Measurements from ENCODE around the gene HOGA1. TPM values are rescaled to one million over a fixed set of nuclear protein-coding genes. Genes with fewer than 3 reads are reported as not detected.
"Not testable (repeated sequence)": the region's sequence is repeated elsewhere in the genome, so short reads cannot be mapped to it uniquely, and the experiment has no call there.

The HOGA1 gene
- total RNA-seq, 1 experiment from 2014 or later, result 4.4 TPM

GRCh38 chr10:97635577-97635976 is 51.4 kb downstream of the HOGA1 start:
- H2AFZ ChIP-seq, result no peak overlapping the region
- H3K79me2 ChIP-seq (ENCODE audit: low read depth), result 0 out of 2 replicates have a peak, but pooled peaks cover 4% of the 10 kb centered on the region
- CTCF ChIA-PET, result no interaction called here
- intact Hi-C loops (cut with micrococcal nuclease; ENCODE audit: unreplicated experiment), result no loop called here
- no peak overlapping the region for H3K4me2 ChIP-seq
- H3K27ac ChIP-seq, result no peak overlapping the region
- H3K9me3 ChIP-seq (ENCODE audit: insufficient read depth, low read depth), result no peaks in the 10 kb centered on the region
- H3F3A ChIP-seq (ENCODE audit: insufficient read depth, low read depth), result peaks cover 5% of the 10 kb centered on the region; the same call in 1 of the 2 replicates
- TF ChIP-seq CTCF (conservative IDR thresholded peaks at IDR 0.05) (no peak), EZH2 (IDR thresholded peaks at IDR 0.05; ENCODE audit: low read depth) (no peak)
- no peaks in the 10 kb centered on the region for H3K27me3 ChIP-seq (ENCODE audit: insufficient read depth, low read depth)
- H3K36me3 ChIP-seq (ENCODE audit: low read depth), result no peaks in the 10 kb centered on the region
- no peaks in the 10 kb centered on the region for H3K9me2 ChIP-seq (ENCODE audit: insufficient read depth)
- no peaks in the 10 kb centered on the region; the same call in 1 of the 2 replicates for H3K4me1 ChIP-seq (replicated peaks; ENCODE audit: insufficient read depth)
- no peak overlapping the region for H3K4me3 ChIP-seq
- POLR2A ChIA-PET (ENCODE audit: unreplicated experiment), result no interaction called here
- DNase-seq, result no peak
- H4K20me1 ChIP-seq (ENCODE audit: insufficient read depth), result no peaks in the 10 kb centered on the region
- BruUV-seq (replicated peaks), result no TSS peak

GRCh38 chr10:97639090-97639489 is 54.9 kb downstream of the HOGA1 start:
- H2AFZ ChIP-seq; H3K36me3 ChIP-seq (ENCODE audit: low read depth); H3K4me3 ChIP-seq; intact Hi-C loops (cut with micrococcal nuclease; ENCODE audit: unreplicated experiment); H3K9me2 ChIP-seq (ENCODE audit: insufficient read depth); H3K4me2 ChIP-seq; H3K27ac ChIP-seq; H3K4me1 ChIP-seq (replicated peaks; ENCODE audit: insufficient read depth); H3K9me3 ChIP-seq (ENCODE audit: insufficient read depth, low read depth); H4K20me1 ChIP-seq (ENCODE audit: insufficient read depth); DNase-seq; BruUV-seq (replicated peaks); POLR2A ChIA-PET (ENCODE audit: unreplicated experiment); H3F3A ChIP-seq (ENCODE audit: insufficient read depth, low read depth); H3K27me3 ChIP-seq (ENCODE audit: insufficient read depth, low read depth): not testable (repeated sequence)
- CTCF ChIA-PET, result interaction anchor here (0.5 kb wide), 1 partner anchor 191 kb away, joined by 3 read pairs; no protein-coding TSS in a partner anchor
- H3K79me2 ChIP-seq (ENCODE audit: low read depth), result peaks cover 31% of the 10 kb centered on the region

- no peak within 1 kb of the TSS for H3K27ac ChIP-seq
- TF ChIP-seq EZH2 (IDR thresholded peaks at IDR 0.05; ENCODE audit: low read depth) (no peak), CTCF (conservative IDR thresholded peaks at IDR 0.05) (no peak)
- ChIA-PET POLR2A (ENCODE audit: unreplicated experiment) (interaction anchor here (0.6 to 0.8 kb wide), 4 partner anchors 47 to 195 kb away, joined by 3 to 19 read pairs (median 6); partner anchors contain the start of gene AVPI1), CTCF (no interaction called here)
- peaks cover 42% of the 10 kb centered on the region for H3K79me2 ChIP-seq (ENCODE audit: low read depth)
- intact Hi-C loops (cut with micrococcal nuclease; ENCODE audit: unreplicated experiment), result loop anchor here (1.0 kb wide), 1 partner anchor 9 kb away; no protein-coding TSS in a partner anchor
- DNase-seq, result peak; percentile 93 to 96
- H3K4me3 ChIP-seq, result peak within 1 kb of the TSS; percentile 93
- no TSS peak for BruUV-seq (replicated peaks)
- H3K27me3 ChIP-seq (ENCODE audit: insufficient read depth, low read depth), result no peaks in the 10 kb centered on the region
- H3K36me3 ChIP-seq (ENCODE audit: low read depth), result no peaks in the 10 kb centered on the region
- no peaks in the 10 kb centered on the region for H3K9me2 ChIP-seq (ENCODE audit: insufficient read depth)
- H3F3A ChIP-seq (ENCODE audit: insufficient read depth, low read depth), result peaks cover 5% of the 10 kb centered on the region; the same call in 1 of the 2 replicates
- no peaks in the 10 kb centered on the region for H4K20me1 ChIP-seq (ENCODE audit: insufficient read depth)
- H3K4me1 ChIP-seq (replicated peaks; ENCODE audit: insufficient read depth), result peaks cover 9% of the 10 kb centered on the region
- H2AFZ ChIP-seq, result peak within 1 kb of the TSS; percentile 71
- H3K9me3 ChIP-seq (ENCODE audit: insufficient read depth, low read depth), result no peaks in the 10 kb centered on the region
- H3K4me2 ChIP-seq, result peak within 1 kb of the TSS; percentile 78
These were observed 56.1 kb downstream of the HOGA1 start, which contains the start of gene PI4K2A for GRCh38 chr10:97640174-97640867. PI4K2A (plus strand) TSS chr10:97640671; CDS start chr10:97640743, 72 bp downstream.

Measured in PC-9 (cell line).